Mesothelial cell of epicardium (in vitro differentiated cells): ENCODE data around the gene UCN2. TPM values are rescaled to one million over a fixed set of nuclear protein-coding genes. Genes with fewer than 3 reads are reported as not detected.
A peak's percentile ranks its signal among the peaks of the same experiment; 100 is the strongest.

ENCODE experiments used
- DNase-seq, 2 experiments: peaks; one replicate each; pipeline ENCODE4 v3.0.0; 2021; ENCODE audit warnings: low spot score in 2 of 2; ENCODE audit not compliant: unreplicated experiment in 2 of 2
- H3K27ac Mint-ChIP-seq: 2 replicates; pipeline ENCODE4 v1.8.0; 2021; ENCODE audit warnings: mixed read lengths
- H3K27me3 Mint-ChIP-seq: 2 replicates; pipeline ENCODE4 v1.8.0; 2021; ENCODE audit warnings: low read depth, mixed read lengths
- H3K36me3 Mint-ChIP-seq: 2 replicates; pipeline ENCODE4 v1.8.0; 2021; ENCODE audit warnings: mixed read lengths
- H3K4me1 Mint-ChIP-seq: 2 replicates; pipeline ENCODE4 v1.8.0; 2021; ENCODE audit warnings: mixed read lengths
- H3K4me3 Mint-ChIP-seq: 2 replicates; pipeline ENCODE4 v1.8.0; 2021; ENCODE audit warnings: mild to moderate bottlenecking, moderate library complexity, mixed read lengths
- H3K9me3 Mint-ChIP-seq: 2 replicates; pipeline ENCODE4 v1.8.0; 2021; ENCODE audit warnings: mixed read lengths
- microRNA-seq: library from miRNA; unstranded; fragments of <30 nt; microRNA quantifications from one replicate; pipeline ENCODE4 v1.2.0, GENCODE V29; 2021; ENCODE audit warnings: inconsistent platforms, mixed read lengths
- total RNA-seq: library from RNA; stranded (reverse); gene quantifications from 3 replicates; pipeline ENCODE4 v1.2.1, GENCODE V29; 2021
- TF ChIP-seq, protein P1 (sequence below): fragments of 200-600 bp; sonication (generic); IDR thresholded peaks from one replicate; pipeline ENCODE4 v1.5.0; 2021; ENCODE audit warnings: antibody characterized with exemption; ENCODE audit not compliant: unreplicated experiment

Gene UCN2
- total RNA-seq, 1 donor from 2014 or later, result 0.60 TPM

DNA sequence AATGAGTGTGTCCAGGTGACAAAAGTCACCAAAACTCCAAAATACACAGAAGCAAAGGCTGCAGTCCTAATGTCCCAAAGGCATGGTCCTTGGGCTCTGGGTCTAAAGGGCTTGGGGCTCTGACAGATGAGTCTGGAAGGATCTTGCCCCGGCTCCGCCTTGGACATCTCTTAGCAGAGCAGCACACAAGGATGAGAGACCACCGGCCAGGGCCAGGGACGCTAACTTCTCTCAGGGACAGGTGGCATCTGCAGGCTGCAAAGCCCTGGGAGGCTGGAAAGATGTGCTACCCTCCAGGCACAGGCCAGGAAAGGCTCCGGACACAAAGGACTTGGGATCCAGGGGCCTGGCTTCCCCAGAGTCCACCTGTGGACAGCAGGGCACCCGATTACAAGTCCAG is 45.5 kb downstream of the UCN2 start:
- TF ChIP-seq, protein P1, sequence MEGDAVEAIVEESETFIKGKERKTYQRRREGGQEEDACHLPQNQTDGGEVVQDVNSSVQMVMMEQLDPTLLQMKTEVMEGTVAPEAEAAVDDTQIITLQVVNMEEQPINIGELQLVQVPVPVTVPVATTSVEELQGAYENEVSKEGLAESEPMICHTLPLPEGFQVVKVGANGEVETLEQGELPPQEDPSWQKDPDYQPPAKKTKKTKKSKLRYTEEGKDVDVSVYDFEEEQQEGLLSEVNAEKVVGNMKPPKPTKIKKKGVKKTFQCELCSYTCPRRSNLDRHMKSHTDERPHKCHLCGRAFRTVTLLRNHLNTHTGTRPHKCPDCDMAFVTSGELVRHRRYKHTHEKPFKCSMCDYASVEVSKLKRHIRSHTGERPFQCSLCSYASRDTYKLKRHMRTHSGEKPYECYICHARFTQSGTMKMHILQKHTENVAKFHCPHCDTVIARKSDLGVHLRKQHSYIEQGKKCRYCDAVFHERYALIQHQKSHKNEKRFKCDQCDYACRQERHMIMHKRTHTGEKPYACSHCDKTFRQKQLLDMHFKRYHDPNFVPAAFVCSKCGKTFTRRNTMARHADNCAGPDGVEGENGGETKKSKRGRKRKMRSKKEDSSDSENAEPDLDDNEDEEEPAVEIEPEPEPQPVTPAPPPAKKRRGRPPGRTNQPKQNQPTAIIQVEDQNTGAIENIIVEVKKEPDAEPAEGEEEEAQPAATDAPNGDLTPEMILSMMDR, result no peak
- H3K4me3 Mint-ChIP-seq, result no peak overlapping the region
- no peak for DNase-seq
- H3K27ac Mint-ChIP-seq, result peak overlapping the region; percentile 89
- peaks cover 5% of the 10 kb centered on the region for H3K4me1 Mint-ChIP-seq
- peaks cover 3% of the 10 kb centered on the region for H3K36me3 Mint-ChIP-seq
- H3K9me3 Mint-ChIP-seq, result no peaks in the 10 kb centered on the region
- H3K27me3 Mint-ChIP-seq, result no peaks in the 10 kb centered on the region

DNA sequence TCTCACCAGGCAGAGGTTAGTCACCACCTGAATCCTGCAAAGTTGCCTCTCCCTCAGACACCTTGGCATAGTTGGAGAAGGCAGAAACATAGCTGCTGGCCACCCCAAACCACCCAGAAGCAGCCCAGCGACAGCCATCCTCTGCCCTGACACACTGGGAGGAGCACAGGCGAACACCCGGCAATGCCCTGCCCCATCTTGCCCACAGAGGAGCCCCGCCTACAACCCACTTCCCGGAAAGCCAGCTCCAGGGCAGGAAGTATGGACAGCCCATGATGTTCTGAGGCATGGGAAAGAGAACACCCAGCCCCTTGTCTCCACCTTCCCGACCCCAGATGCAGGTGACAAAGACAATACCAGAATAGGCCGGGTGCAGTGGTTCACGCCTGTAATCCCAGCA is 47.0 kb downstream of the UCN2 start:
- TF ChIP-seq, protein P1, result no peak
- Mint-ChIP-seq H3K36me3 (peaks cover 3% of the 10 kb centered on the region), H3K4me1 (peaks cover 5% of the 10 kb centered on the region), H3K27me3 (no peaks in the 10 kb centered on the region), H3K9me3 (no peaks in the 10 kb centered on the region), H3K27ac (no peak overlapping the region), H3K4me3 (no peak overlapping the region)
- DNase-seq, result no peak

DNA sequence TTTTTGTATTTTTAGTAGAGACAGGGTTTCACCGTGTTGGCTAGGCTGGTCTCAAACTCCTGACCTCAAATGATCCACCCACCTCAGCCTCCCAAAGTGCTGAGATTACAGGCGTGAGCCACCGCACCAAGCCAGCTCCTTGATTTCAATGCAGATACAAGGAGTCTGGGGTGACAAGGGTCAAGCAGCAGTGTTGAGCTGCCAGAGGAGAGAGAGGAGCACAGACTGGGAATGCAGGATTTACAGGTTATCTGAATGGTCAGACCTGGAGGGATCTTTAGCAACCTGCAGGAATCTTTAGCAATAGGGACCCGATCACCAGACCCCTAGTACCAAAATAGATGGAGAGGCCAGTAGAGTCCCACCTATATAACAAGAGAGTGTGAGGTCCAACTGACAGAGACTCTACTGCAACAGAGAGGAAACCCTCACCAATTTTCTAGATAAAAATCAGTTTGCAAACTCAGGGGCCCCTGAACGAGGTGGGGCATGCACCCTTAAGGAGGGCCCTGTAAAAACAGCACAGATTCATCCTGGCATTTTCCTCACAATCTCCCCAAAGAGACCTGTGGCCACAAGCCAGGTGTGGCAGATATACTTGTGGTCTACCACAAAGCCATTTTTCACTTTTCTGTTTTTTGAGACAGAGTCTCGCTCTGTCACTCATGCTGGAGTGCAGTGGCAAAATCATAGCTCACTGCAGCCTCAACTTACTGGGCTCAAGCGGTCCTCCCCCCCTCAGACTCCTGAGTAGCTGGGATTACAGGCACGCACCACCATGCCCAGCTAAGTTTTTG is 49.0 kb downstream of the UCN2 start:
- TF ChIP-seq, protein P1, result no peak
- Mint-ChIP-seq H3K4me3 (no peak overlapping the region), H3K4me1 (peaks cover 5% of the 10 kb centered on the region), H3K27ac (no peak overlapping the region), H3K9me3 (no peaks in the 10 kb centered on the region), H3K27me3 (no peaks in the 10 kb centered on the region), H3K36me3 (no peaks in the 10 kb centered on the region)
- no peak for DNase-seq

Small RNAs within 50 kb of the gene (microRNA-seq; reads per million reads assigned to microRNA genes)
- gene MIR6823, result not detected
- gene MIR711, result not detected

Other genes with a start within 250 kb of the UCN2 start
- gene SPINK8, start 230.1 kb downstream of the UCN2 start, total RNA-seq, result not detected in 3 replicates
- 0.47 to 0.66 TPM (median 0.51 TPM) in 3 replicates for gene FBXW12, start 191.6 kb downstream of the UCN2 start, total RNA-seq
- 203 to 214 TPM (median 211 TPM) in 3 replicates for gene PLXNB1, start 133.7 kb downstream of the UCN2 start, total RNA-seq
- gene CCDC51, start 123.7 kb downstream of the UCN2 start, total RNA-seq, result 10.7 to 12.3 TPM (median 11.5 TPM) in 3 replicates
- 183 to 192 TPM (median 186 TPM) in 3 replicates for gene TMA7, start 123.5 kb downstream of the UCN2 start, total RNA-seq
- 11.6 to 12.0 TPM (median 11.6 TPM) in 3 replicates for gene ATRIP, start 117.0 kb downstream of the UCN2 start, total RNA-seq
- 154 to 167 TPM (median 156 TPM) in 3 replicates for gene SHISA5, start 59.6 kb downstream of the UCN2 start, total RNA-seq
- gene PFKFB4, start 7.0 kb downstream of the UCN2 start, total RNA-seq, result 18.2 to 22.3 TPM (median 19.4 TPM) in 3 replicates
- gene COL7A1, start 31.5 kb upstream of the UCN2 start, total RNA-seq, result 14.1 to 19.2 TPM (median 15.0 TPM) in 3 replicates
- gene UQCRC1, start 45.9 kb upstream of the UCN2 start, total RNA-seq, result 161 to 171 TPM (median 164 TPM) in 3 replicates
- 0.84 TPM in 1 of 3 replicates, not detected in the others for gene TMEM89, start 58.0 kb upstream of the UCN2 start, total RNA-seq
- 18.0 to 22.7 TPM (median 21.6 TPM) in 3 replicates for gene SLC26A6, start 71.7 kb upstream of the UCN2 start, total RNA-seq
- gene CELSR3, start 99.1 kb upstream of the UCN2 start, total RNA-seq, result 5.0 to 5.6 TPM (median 5.2 TPM) in 3 replicates
- gene NCKIPSD, start 122.1 kb upstream of the UCN2 start, total RNA-seq, result 30.7 to 33.5 TPM (median 31.9 TPM) in 3 replicates
- 207 to 212 TPM (median 209 TPM) in 3 replicates for gene IP6K2, start 153.4 kb upstream of the UCN2 start, total RNA-seq